HEK293 (cell line): ENCODE data around the gene TSSK6.

Experiments used
- CTCF ChIA-PET: fragments of 350-600 bp; formaldehyde crosslinking; extraction: SDS; loops from one replicate; lab custom pipeline; 2021; ENCODE audit warnings: antibody characterized with exemption; lab: Yijun Ruan, JAX
- POLR2A ChIA-PET: fragments of 300-600 bp; formaldehyde crosslinking; extraction: SDS; loops from one replicate; lab custom pipeline; 2020; ENCODE audit warnings: antibody characterized with exemption, inconsistent platforms; lab: Yijun Ruan, JAX
- H3K27ac ChIP-seq: fragments of 200-500 bp; sonication (Bioruptor generic); 2 replicates; pipeline ENCODE4 v1.5.1; 2014; ENCODE audit warnings: low read depth, low read length, control low read depth, inconsistent platforms; ENCODE audit errors: extremely low read depth
- H3K36me3 ChIP-seq, 2 experiments: fragments of 200-500 bp in 1 of 2; sonication (Bioruptor generic) in 1 of 2; 1 replicate in 1 of 2; 2 replicates in 1 of 2; pipeline ENCODE4 v1.5.1; 2014 to 2017; ENCODE audit warnings: inconsistent platforms in 2 of 2, low read length in 2 of 2; ENCODE audit not compliant: control insufficient read depth in 2 of 2, insufficient read depth in 1 of 2
- H3K4me1 ChIP-seq: fragments of 200-500 bp; sonication (Bioruptor generic); 2 replicates; pipeline ENCODE4 v1.5.1; 2014; ENCODE audit warnings: mild to moderate bottlenecking, low read length, inconsistent platforms; ENCODE audit not compliant: control insufficient read depth, insufficient read depth
- H3K4me3 ChIP-seq: 2 replicates; pipeline ENCODE4 v1.5.1; 2011; ENCODE audit warnings: low read depth, mild to moderate bottlenecking, control low read depth, low read length, moderate library complexity
- H3K9me3 ChIP-seq: fragments of 200-500 bp; sonication (Bioruptor generic); 2 replicates; pipeline ENCODE4 v1.5.1; 2014; ENCODE audit warnings: low read depth, low read length, inconsistent platforms; ENCODE audit not compliant: control insufficient read depth, insufficient read depth
- KLF8 ChIP-seq: fragments of 450-650 bp; formaldehyde crosslinking; IDR thresholded peaks from 2 replicates; pipeline ENCODE4 v1.5.1; 2016; ENCODE audit warnings: missing biosample characterization, missing genetic modification characterization
- KLF9 ChIP-seq: fragments of 450-650 bp; formaldehyde crosslinking; IDR thresholded peaks from 2 replicates; pipeline ENCODE4 v1.5.1; 2016; ENCODE audit warnings: missing biosample characterization, missing genetic modification characterization, low read depth
- PRDM10 ChIP-seq: fragments of 450-650 bp; formaldehyde crosslinking; IDR thresholded peaks from 2 replicates; pipeline ENCODE4 v1.5.1; 2016; ENCODE audit warnings: missing biosample characterization, missing genetic modification characterization
- ZIC2 ChIP-seq: fragments of 450-650 bp; formaldehyde crosslinking; IDR thresholded peaks from 2 replicates; pipeline ENCODE4 v1.5.1; 2016; ENCODE audit warnings: missing biosample characterization, missing genetic modification characterization
- ZNF146 ChIP-seq: fragments of 450-650 bp; formaldehyde crosslinking; IDR thresholded peaks from 2 replicates; pipeline ENCODE4 v1.5.1; 2016; ENCODE audit warnings: missing biosample characterization, missing genetic modification characterization
- ZNF23 ChIP-seq: fragments of 450-650 bp; formaldehyde crosslinking; IDR thresholded peaks from 2 replicates; pipeline ENCODE4 v1.5.1; 2016; ENCODE audit warnings: missing biosample characterization, missing genetic modification characterization, borderline replicate concordance
- ZNF394 ChIP-seq: fragments of 450-650 bp; formaldehyde crosslinking; IDR thresholded peaks from 2 replicates; pipeline ENCODE4 v1.5.1; 2016; ENCODE audit warnings: missing biosample characterization, missing genetic modification characterization, mild to moderate bottlenecking, moderate library complexity, borderline replicate concordance
- ZNF426 ChIP-seq: fragments of 450-650 bp; formaldehyde crosslinking; IDR thresholded peaks from 2 replicates; pipeline ENCODE4 v1.5.1; 2017; ENCODE audit warnings: missing biosample characterization, missing genetic modification characterization, mild to moderate bottlenecking, inconsistent platforms, moderate library complexity
- ZNF488 ChIP-seq: fragments of 450-650 bp; formaldehyde crosslinking; IDR thresholded peaks from 2 replicates; pipeline ENCODE4 v1.5.1; 2016; ENCODE audit warnings: missing biosample characterization, missing genetic modification characterization
- ZNF514 ChIP-seq: fragments of 450-650 bp; formaldehyde crosslinking; IDR thresholded peaks from 2 replicates; pipeline ENCODE4 v1.5.1; 2016; ENCODE audit warnings: missing biosample characterization, missing genetic modification characterization
- ZNF521 ChIP-seq: fragments of 450-650 bp; formaldehyde crosslinking; IDR thresholded peaks from 2 replicates; pipeline ENCODE4 v1.5.1; 2017; ENCODE audit warnings: missing biosample characterization, mild to moderate bottlenecking, missing genetic modification characterization
- ZNF529 ChIP-seq: fragments of 450-650 bp; formaldehyde crosslinking; IDR thresholded peaks from 2 replicates; pipeline ENCODE4 v1.5.1; 2017; ENCODE audit warnings: missing genetic modification characterization, missing biosample characterization; ENCODE audit not compliant: insufficient replicate concordance
- ZNF701 ChIP-seq: fragments of 450-650 bp; formaldehyde crosslinking; IDR thresholded peaks from 2 replicates; pipeline ENCODE4 v1.5.1; 2016; ENCODE audit warnings: missing biosample characterization, missing genetic modification characterization
- ZNF747 ChIP-seq: fragments of 450-650 bp; formaldehyde crosslinking; IDR thresholded peaks from 2 replicates; pipeline ENCODE4 v1.5.1; 2016; ENCODE audit warnings: missing biosample characterization, missing genetic modification characterization
- ZNF785 ChIP-seq: fragments of 450-650 bp; formaldehyde crosslinking; IDR thresholded peaks from 2 replicates; pipeline ENCODE4 v1.5.1; 2016; ENCODE audit warnings: missing biosample characterization, missing genetic modification characterization
- ZSCAN18 ChIP-seq: fragments of 450-650 bp; formaldehyde crosslinking; IDR thresholded peaks from 2 replicates; pipeline ENCODE4 v1.5.1; 2016; ENCODE audit warnings: missing biosample characterization, missing genetic modification characterization
- ZXDB ChIP-seq: fragments of 450-650 bp; formaldehyde crosslinking; IDR thresholded peaks from 2 replicates; pipeline ENCODE4 v1.5.1; 2016; ENCODE audit warnings: missing biosample characterization, missing genetic modification characterization
- TF ChIP-seq, protein P1 (sequence below): fragments of 450-650 bp; formaldehyde crosslinking; IDR thresholded peaks from 2 replicates; pipeline ENCODE4 v1.5.1; 2016; ENCODE audit warnings: missing biosample characterization, missing genetic modification characterization
- TF ChIP-seq, protein P2 (sequence below): fragments of 450-650 bp; IDR thresholded peaks from 2 replicates; pipeline ENCODE4 v1.5.1; 2018; ENCODE audit warnings: missing biosample characterization, mild to moderate bottlenecking, missing genetic modification characterization
- TF ChIP-seq, protein P3 (sequence below): fragments of 450-650 bp; formaldehyde crosslinking; IDR thresholded peaks from 2 replicates; pipeline ENCODE4 v1.5.1; 2016; ENCODE audit warnings: missing biosample characterization, missing genetic modification characterization

TSSK6 gene

DNA sequence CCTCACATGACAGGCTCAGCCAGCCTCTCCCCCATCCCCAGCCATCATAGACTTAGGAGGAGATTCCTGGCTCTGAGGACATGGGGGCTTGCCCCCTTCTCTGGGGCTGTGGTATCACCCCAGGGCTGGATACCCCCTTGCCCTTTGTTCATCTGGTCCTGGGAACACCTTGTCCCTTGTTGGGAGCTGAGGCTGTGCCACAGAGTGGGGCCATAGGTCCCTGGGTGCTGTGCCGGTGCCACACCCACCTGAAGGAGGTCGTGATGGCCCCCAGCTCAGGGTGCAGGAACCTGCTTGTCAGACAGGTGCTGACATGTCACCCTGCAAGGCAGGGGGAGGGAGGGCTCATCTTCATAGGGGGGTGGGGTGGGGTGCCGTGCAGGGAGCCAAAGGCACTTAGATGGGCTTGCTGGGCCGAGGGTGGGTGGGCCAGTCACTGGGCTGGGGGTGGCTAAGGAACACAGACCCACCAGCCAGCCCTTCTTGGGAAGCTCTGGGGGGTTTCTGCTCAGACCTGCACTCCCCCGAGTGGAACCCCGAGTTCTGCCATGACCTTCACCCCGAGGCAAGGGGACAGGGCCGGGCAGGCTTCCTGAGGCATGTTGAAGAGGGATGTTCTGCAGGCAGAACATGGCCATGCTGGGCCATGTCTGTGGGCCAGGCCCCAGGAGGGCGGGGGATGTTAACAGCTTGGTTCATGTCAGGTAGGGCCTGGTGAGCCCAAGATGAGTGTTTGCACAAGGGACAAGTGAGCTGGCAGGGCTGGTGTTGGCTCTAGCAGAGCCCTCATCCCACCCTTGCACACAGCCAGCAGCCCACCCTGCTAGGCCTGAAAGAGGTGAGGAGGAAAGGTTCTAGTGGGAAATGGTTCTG is 28.0 kb downstream of the TSSK6 start:
- ChIA-PET POLR2A (interaction anchor here (0.6 to 1.6 kb wide), 2 partner anchors 17 to 102 kb away, joined by 4 to 6 read pairs; no protein-coding TSS in a partner anchor), CTCF (interaction anchor here (0.5 to 3.6 kb wide), 5 partner anchors 11 to 196 kb away, joined by 3 to 16 read pairs (median 5); no protein-coding TSS in a partner anchor)
- Histone ChIP-seq H3K4me1 (peaks cover 11% of the 10 kb centered on the region), H3K9me3 (no peaks in the 10 kb centered on the region), H3K4me3 (no peak overlapping the region), H3K27ac (no peak overlapping the region), H3K36me3 (peaks cover 0 to 30% of the 10 kb centered on the region in 2 experiments; a peak in 1 of 3 replicates)
- TF ChIP-seq, protein P1, sequence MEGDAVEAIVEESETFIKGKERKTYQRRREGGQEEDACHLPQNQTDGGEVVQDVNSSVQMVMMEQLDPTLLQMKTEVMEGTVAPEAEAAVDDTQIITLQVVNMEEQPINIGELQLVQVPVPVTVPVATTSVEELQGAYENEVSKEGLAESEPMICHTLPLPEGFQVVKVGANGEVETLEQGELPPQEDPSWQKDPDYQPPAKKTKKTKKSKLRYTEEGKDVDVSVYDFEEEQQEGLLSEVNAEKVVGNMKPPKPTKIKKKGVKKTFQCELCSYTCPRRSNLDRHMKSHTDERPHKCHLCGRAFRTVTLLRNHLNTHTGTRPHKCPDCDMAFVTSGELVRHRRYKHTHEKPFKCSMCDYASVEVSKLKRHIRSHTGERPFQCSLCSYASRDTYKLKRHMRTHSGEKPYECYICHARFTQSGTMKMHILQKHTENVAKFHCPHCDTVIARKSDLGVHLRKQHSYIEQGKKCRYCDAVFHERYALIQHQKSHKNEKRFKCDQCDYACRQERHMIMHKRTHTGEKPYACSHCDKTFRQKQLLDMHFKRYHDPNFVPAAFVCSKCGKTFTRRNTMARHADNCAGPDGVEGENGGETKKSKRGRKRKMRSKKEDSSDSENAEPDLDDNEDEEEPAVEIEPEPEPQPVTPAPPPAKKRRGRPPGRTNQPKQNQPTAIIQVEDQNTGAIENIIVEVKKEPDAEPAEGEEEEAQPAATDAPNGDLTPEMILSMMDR, result no peak
- no peak for TF ChIP-seq ZXDB (tag by site-specific recombination)
- TF ChIP-seq KLF9, result peak; percentile 34; the same call in 1 of the 2 replicates
- TF ChIP-seq ZNF426 (tag by site-specific recombination), result no peak
- TF ChIP-seq ZNF488 (tag by site-specific recombination), result no peak
- no peak for TF ChIP-seq ZNF394 (tag by site-specific recombination)
- TF ChIP-seq, protein P2, sequence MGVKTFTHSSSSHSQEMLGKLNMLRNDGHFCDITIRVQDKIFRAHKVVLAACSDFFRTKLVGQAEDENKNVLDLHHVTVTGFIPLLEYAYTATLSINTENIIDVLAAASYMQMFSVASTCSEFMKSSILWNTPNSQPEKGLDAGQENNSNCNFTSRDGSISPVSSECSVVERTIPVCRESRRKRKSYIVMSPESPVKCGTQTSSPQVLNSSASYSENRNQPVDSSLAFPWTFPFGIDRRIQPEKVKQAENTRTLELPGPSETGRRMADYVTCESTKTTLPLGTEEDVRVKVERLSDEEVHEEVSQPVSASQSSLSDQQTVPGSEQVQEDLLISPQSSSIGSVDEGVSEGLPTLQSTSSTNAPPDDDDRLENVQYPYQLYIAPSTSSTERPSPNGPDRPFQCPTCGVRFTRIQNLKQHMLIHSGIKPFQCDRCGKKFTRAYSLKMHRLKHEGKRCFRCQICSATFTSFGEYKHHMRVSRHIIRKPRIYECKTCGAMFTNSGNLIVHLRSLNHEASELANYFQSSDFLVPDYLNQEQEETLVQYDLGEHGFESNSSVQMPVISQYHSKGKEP, result no peak
- no peak for TF ChIP-seq ZNF747 (tag by site-specific recombination)
- TF ChIP-seq ZNF701 (tag by site-specific recombination), result no peak
- no peak for TF ChIP-seq ZNF785
- TF ChIP-seq ZNF23, result no peak
- TF ChIP-seq ZNF529 (tag by site-specific recombination), result no peak
- TF ChIP-seq ZIC2 (tag by site-specific recombination), result 0 out of 2 replicates have a peak, but pooled peaks have one; percentile 6

GRCh38 chr19:19486343-19487076 is 28.8 kb downstream of the TSSK6 start:
- ChIA-PET CTCF (interaction anchor here (3.6 kb wide), 1 partner anchor 10 kb away, joined by 16 read pairs; no protein-coding TSS in a partner anchor), POLR2A (interaction anchor here (1.6 kb wide), 1 partner anchor 101 kb away, joined by 4 read pairs; no protein-coding TSS in a partner anchor)
- H3K36me3 ChIP-seq, result peaks cover 0 to 25% of the 10 kb centered on the region in 2 experiments; a peak in 2 of 3 replicates
- peaks cover 11% of the 10 kb centered on the region for H3K4me1 ChIP-seq
- no peak overlapping the region for H3K27ac ChIP-seq
- H3K9me3 ChIP-seq, result no peaks in the 10 kb centered on the region
- no peak overlapping the region for H3K4me3 ChIP-seq
- TF ChIP-seq ZNF146 (no peak), ZNF514 (tag by site-specific recombination) (no peak), ZNF747 (tag by site-specific recombination) (no peak), ZSCAN18 (tag by site-specific recombination) (no peak), PRDM10 (tag by site-specific recombination) (no peak), ZNF521 (no peak), KLF8 (tag by site-specific recombination) (no peak)
- TF ChIP-seq, protein P3, sequence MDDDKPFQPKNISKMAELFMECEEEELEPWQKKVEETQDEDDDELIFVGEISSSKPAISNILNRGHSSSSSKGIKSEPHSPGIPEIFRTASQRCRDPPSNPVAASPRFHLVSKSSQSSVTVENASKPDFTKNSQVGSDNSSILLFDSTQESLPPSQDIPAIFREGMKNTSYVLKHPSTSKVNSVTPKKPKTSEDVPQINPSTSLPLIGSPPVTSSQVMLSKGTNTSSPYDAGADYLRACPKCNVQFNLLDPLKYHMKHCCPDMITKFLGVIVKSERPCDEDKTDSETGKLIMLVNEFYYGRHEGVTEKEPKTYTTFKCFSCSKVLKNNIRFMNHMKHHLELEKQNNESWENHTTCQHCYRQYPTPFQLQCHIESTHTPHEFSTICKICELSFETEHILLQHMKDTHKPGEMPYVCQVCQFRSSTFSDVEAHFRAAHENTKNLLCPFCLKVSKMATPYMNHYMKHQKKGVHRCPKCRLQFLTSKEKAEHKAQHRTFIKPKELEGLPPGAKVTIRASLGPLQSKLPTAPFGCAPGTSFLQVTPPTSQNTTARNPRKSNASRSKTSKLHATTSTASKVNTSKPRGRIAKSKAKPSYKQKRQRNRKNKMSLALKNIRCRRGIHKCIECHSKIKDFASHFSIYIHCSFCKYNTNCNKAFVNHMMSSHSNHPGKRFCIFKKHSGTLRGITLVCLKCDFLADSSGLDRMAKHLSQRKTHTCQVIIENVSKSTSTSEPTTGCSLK (tag by site-specific recombination), result no peak
